NCI-H748 (cell line): ENCODE results near the gene ERBB4.
"Not testable (repeated sequence)": the region's sequence is repeated elsewhere in the genome, so short reads cannot be mapped to it uniquely, and the experiment has no call there.

ENCODE experiments used
- DNase-seq: peaks from one replicate; lab custom pipeline; 2025; ENCODE audit not compliant: unreplicated experiment; lab: John Stamatoyannopoulos, UW

The ERBB4 gene

GRCh38 chr2:212027681-212028628 lies 510.6 kb downstream of the ERBB4 start:
- DNase-seq, result no peak

GRCh38 chr2:212024040-212024439 lies 514.6 kb downstream of the ERBB4 start:
- no peak for DNase-seq

- DNase-seq, result no peak
Measured at GRCh38 chr2:212022966-212023365, 515.6 kb downstream of the ERBB4 start.

GRCh38 chr2:212021947-212022346 lies 516.7 kb downstream of the ERBB4 start:
- no peak for DNase-seq

- DNase-seq, result no peak
Measured at GRCh38 chr2:212015588-212015987, 523.0 kb downstream of the ERBB4 start.

GRCh38 chr2:212013626-212014025 lies 525.0 kb downstream of the ERBB4 start:
- no peak for DNase-seq

- DNase-seq, result not testable (repeated sequence)
Measured at GRCh38 chr2:212010305-212010704, 528.3 kb downstream of the ERBB4 start.

- no peak for DNase-seq
Measured at GRCh38 chr2:212007972-212008371, 530.6 kb downstream of the ERBB4 start.

- DNase-seq, result peak; percentile 77
Measured at GRCh38 chr2:212005085-212005671, 533.4 kb downstream of the ERBB4 start.

GRCh38 chr2:212001325-212001724 lies 537.3 kb downstream of the ERBB4 start:
- DNase-seq, result peak; percentile 12

GRCh38 chr2:211996857-211997256 lies 541.7 kb downstream of the ERBB4 start:
- no peak for DNase-seq

GRCh38 chr2:211994806-211995205 lies 543.8 kb downstream of the ERBB4 start:
- no peak for DNase-seq

- no peak for DNase-seq
Measured at GRCh38 chr2:211990335-211990734, 548.3 kb downstream of the ERBB4 start.

- no peak for DNase-seq
Measured at GRCh38 chr2:211986313-211986712, 552.3 kb downstream of the ERBB4 start.

- no peak for DNase-seq
Measured at GRCh38 chr2:211985393-211985792, 553.2 kb downstream of the ERBB4 start.

GRCh38 chr2:211982162-211982561 lies 556.4 kb downstream of the ERBB4 start:
- no peak for DNase-seq

GRCh38 chr2:211981451-211981850 lies 557.2 kb downstream of the ERBB4 start:
- no peak for DNase-seq

GRCh38 chr2:211976076-211976475 lies 562.5 kb downstream of the ERBB4 start:
- DNase-seq, result no peak

- no peak for DNase-seq
Measured at GRCh38 chr2:211967234-211967633, 571.4 kb downstream of the ERBB4 start.

- DNase-seq, result no peak
Measured at GRCh38 chr2:211963969-211964368, 574.6 kb downstream of the ERBB4 start.

GRCh38 chr2:211957799-211958198 lies 580.8 kb downstream of the ERBB4 start:
- no peak for DNase-seq

GRCh38 chr2:211955648-211956047 lies 583.0 kb downstream of the ERBB4 start:
- DNase-seq, result no peak
